CD4-positive, alpha-beta T cell (primary cell): ENCODE measurements around the gene HIPK2. TPM values are rescaled to one million over a fixed set of nuclear protein-coding genes. Genes with fewer than 3 reads are reported as not detected.
A peak's percentile ranks its signal among the peaks of the same experiment; 100 is the strongest.

ENCODE experiments used
- ATAC-seq: fragments of 200-7000 bp; cut with Tn5 transposase; one replicate; pipeline ENCODE4 v1.10.0; 2022; ENCODE audit warnings: mild to moderate bottlenecking; ENCODE audit not compliant: poor library complexity
- CTCF ChIA-PET: fragments of 350-600 bp; sonication (Branson Sonifier 250); formaldehyde crosslinking; loops from one replicate; lab custom pipeline; 2021; ENCODE audit warnings: antibody characterized with exemption, inconsistent platforms; lab: Charles Lee
- POLR2A ChIA-PET: fragments of 350-600 bp; sonication (Branson Sonifier 250); formaldehyde crosslinking; loops from one replicate; lab custom pipeline; 2021; ENCODE audit warnings: antibody characterized with exemption, inconsistent platforms; lab: Charles Lee
- DNase-seq, 14 experiments: peaks; one replicate each; pipeline ENCODE4 v3.0.0-alpha.2; 2013 to 2020; ENCODE audit warnings: mixed read lengths in 2 of 14
- H3K27ac ChIP-seq, 2 donors: one replicate each; pipeline versions ENCODE4 v1.5.1 to v1.7.0; 2013; ENCODE audit warnings: low read length in 2 of 2, low read depth in 1 of 2, mild to moderate bottlenecking in 1 of 2
- H3K27me3 ChIP-seq, 2 experiments: 1 replicate in 1 of 2; 2 replicates in 1 of 2; pipeline versions ENCODE4 v1.6.1 to v1.7.0; 2013; ENCODE audit warnings: low read length in 2 of 2, control low read depth in 1 of 2, mild to moderate bottlenecking in 1 of 2, moderate library complexity in 1 of 2; ENCODE audit not compliant: insufficient read depth in 2 of 2, control insufficient read depth in 1 of 2
- H3K36me3 ChIP-seq: one replicate; pipeline ENCODE4 v1.6.1; 2013; ENCODE audit warnings: low read length, control low read depth; ENCODE audit not compliant: insufficient read depth
- H3K4me1 ChIP-seq: one replicate; pipeline ENCODE4 v1.6.1; 2013; ENCODE audit warnings: low read length, control low read depth; ENCODE audit not compliant: insufficient read depth
- H3K4me3 ChIP-seq: one replicate; pipeline ENCODE4 v1.5.1; 2013; ENCODE audit warnings: mild to moderate bottlenecking, low read length, moderate library complexity
- H3K9me3 ChIP-seq, 2 experiments: 1 replicate in 1 of 2; 2 replicates in 1 of 2; pipeline versions ENCODE4 v1.6.1 to v1.7.0; 2013; ENCODE audit warnings: low read length in 2 of 2, mild to moderate bottlenecking in 2 of 2, control low read depth in 1 of 2, moderate library complexity in 1 of 2; ENCODE audit not compliant: control insufficient read depth in 1 of 2, insufficient read depth in 1 of 2
- H3K27ac Mint-ChIP-seq: one replicate; pipeline ENCODE4 v1.8.0; 2020; ENCODE audit warnings: mixed read lengths
- H3K27me3 Mint-ChIP-seq: one replicate; pipeline ENCODE4 v1.8.0; 2021; ENCODE audit warnings: mixed read lengths
- H3K36me3 Mint-ChIP-seq: one replicate; pipeline ENCODE4 v1.8.0; 2021; ENCODE audit warnings: low read depth, mixed read lengths
- H3K4me1 Mint-ChIP-seq: one replicate; pipeline ENCODE4 v1.8.0; 2021; ENCODE audit warnings: low read depth, mixed read lengths
- H3K4me3 Mint-ChIP-seq: one replicate; pipeline ENCODE4 v1.8.0; 2020; ENCODE audit warnings: mild to moderate bottlenecking, mixed read lengths
- H3K9me3 Mint-ChIP-seq: one replicate; pipeline ENCODE4 v1.8.0; 2020; ENCODE audit warnings: mixed read lengths
- intact Hi-C, 2 experiments: fragments of 100-400 bp; cut with DNase I in 1 of 2; cut with micrococcal nuclease in 1 of 2; formaldehyde crosslinking; loops; one replicate each; pipeline versions ENCODE4 v1.15.1 to v1.9.0; 2023 to 2025; cut with DNase I, micrococcal nuclease
- total RNA-seq, 174 experiments: library from RNA in 2 of 174; stranded (reverse) in 2 of 174; gene quantifications; one replicate each; pipeline ENCODE4 v1.2.3 and lab custom pipeline; 2021 to 2026
- TF ChIP-seq, protein P1 (sequence below): fragments of 200-600 bp; IDR thresholded peaks from one replicate; pipeline ENCODE4 v1.8.0; 2022; ENCODE audit warnings: antibody characterized with exemption, mild to moderate bottlenecking

HIPK2 gene
- total RNA-seq, 2 experiments from 2014 or later: 36.5 to 37.0 TPM

- no peaks in the 10 kb centered on the region for H3K9me3 Mint-ChIP-seq
- CTCF ChIA-PET: no interaction called here
- ATAC-seq: no peak
- H3K4me1 Mint-ChIP-seq: peaks cover 85% of the 10 kb centered on the region
- no peaks in the 10 kb centered on the region for H3K9me3 ChIP-seq
- H3K27ac ChIP-seq: no peak overlapping the region
- H3K27me3 Mint-ChIP-seq: no peaks in the 10 kb centered on the region
- no peak for DNase-seq
- H3K4me3 Mint-ChIP-seq: no peak overlapping the region
- H3K27ac Mint-ChIP-seq: no peak overlapping the region
- peaks cover 23% of the 10 kb centered on the region for H3K36me3 Mint-ChIP-seq
- H3K27me3 ChIP-seq: no peaks in the 10 kb centered on the region
- no peak overlapping the region for H3K4me3 ChIP-seq
- no peaks in the 10 kb centered on the region for H3K36me3 ChIP-seq
- TF ChIP-seq, protein P1, sequence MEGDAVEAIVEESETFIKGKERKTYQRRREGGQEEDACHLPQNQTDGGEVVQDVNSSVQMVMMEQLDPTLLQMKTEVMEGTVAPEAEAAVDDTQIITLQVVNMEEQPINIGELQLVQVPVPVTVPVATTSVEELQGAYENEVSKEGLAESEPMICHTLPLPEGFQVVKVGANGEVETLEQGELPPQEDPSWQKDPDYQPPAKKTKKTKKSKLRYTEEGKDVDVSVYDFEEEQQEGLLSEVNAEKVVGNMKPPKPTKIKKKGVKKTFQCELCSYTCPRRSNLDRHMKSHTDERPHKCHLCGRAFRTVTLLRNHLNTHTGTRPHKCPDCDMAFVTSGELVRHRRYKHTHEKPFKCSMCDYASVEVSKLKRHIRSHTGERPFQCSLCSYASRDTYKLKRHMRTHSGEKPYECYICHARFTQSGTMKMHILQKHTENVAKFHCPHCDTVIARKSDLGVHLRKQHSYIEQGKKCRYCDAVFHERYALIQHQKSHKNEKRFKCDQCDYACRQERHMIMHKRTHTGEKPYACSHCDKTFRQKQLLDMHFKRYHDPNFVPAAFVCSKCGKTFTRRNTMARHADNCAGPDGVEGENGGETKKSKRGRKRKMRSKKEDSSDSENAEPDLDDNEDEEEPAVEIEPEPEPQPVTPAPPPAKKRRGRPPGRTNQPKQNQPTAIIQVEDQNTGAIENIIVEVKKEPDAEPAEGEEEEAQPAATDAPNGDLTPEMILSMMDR: no peak
- POLR2A ChIA-PET: no interaction called here
- peaks cover 12% of the 10 kb centered on the region for H3K4me1 ChIP-seq
- intact Hi-C loops: no loop called here
These were observed 19.8 kb downstream of the HIPK2 start for GRCh38 chr7:139757968-139758367.

- DNase-seq (no peak), ATAC-seq (no peak)
- Mint-ChIP-seq H3K9me3 (no peaks in the 10 kb centered on the region), H3K36me3 (peaks cover 12% of the 10 kb centered on the region), H3K4me1 (peaks cover 90% of the 10 kb centered on the region), H3K27ac (no peak overlapping the region), H3K4me3 (no peak overlapping the region), H3K27me3 (no peaks in the 10 kb centered on the region)
- H3K4me1 ChIP-seq: peaks cover 25% of the 10 kb centered on the region
- intact Hi-C loops: no loop called here
- ChIA-PET POLR2A (interaction anchor here (0.7 kb wide), 1 partner anchor 13 kb away, joined by 3 read pairs; no protein-coding TSS in a partner anchor), CTCF (interaction anchor here (1.9 kb wide), 1 partner anchor 14 kb away, joined by 5 read pairs; no protein-coding TSS in a partner anchor)
- TF ChIP-seq, protein P1: no peak
- no peaks in the 10 kb centered on the region for H3K36me3 ChIP-seq
- H3K27ac ChIP-seq: no peak overlapping the region
- H3K27me3 ChIP-seq: no peaks in the 10 kb centered on the region
- H3K4me3 ChIP-seq: no peak overlapping the region
- H3K9me3 ChIP-seq: no peaks in the 10 kb centered on the region
These were observed 24.1 kb downstream of the HIPK2 start for GRCh38 chr7:139753693-139754111.

DNA sequence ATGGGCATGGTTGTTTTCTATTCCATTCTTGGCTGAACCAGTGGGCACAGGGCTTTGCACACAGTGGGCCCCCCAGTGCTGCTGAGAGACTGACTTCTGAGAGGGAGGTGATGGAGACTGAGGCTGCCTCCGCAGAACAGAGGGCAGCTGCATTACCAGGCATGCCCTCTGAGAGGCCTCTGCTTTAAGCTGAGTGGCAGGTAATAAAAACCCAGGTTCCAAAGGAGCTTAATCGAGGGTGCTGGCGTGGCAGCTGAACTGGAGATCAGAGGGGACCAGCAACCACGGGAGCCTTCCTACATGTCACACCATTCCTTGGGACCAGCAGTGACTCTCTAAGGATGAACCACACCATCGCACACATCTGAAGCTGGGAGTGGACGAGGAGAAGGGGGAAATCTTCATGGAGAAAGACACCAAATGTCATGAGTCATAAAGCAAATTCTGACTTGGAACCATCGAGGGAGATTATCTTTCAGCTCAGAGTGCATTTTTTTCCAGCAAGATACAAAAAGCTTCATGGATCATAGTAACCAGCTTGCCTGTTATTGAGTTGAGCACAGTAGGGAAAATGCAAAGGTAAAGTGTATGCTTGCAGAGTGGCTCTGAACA lies 24.6 kb downstream of the HIPK2 start:
- H3K9me3 ChIP-seq: no peaks in the 10 kb centered on the region
- CTCF ChIA-PET: interaction anchor here (1.9 kb wide), 1 partner anchor 15 kb away, joined by 5 read pairs; no protein-coding TSS in a partner anchor
- no peak for DNase-seq
- peak; percentile 54 for ATAC-seq
- intact Hi-C loops: no loop called here
- peaks cover 30% of the 10 kb centered on the region for H3K4me1 ChIP-seq
- no peaks in the 10 kb centered on the region for H3K9me3 Mint-ChIP-seq
- POLR2A ChIA-PET: interaction anchor here (0.7 kb wide), 1 partner anchor 13 kb away, joined by 3 read pairs; no protein-coding TSS in a partner anchor
- H3K4me1 Mint-ChIP-seq: peaks cover 91% of the 10 kb centered on the region
- no peaks in the 10 kb centered on the region for H3K36me3 ChIP-seq
- no peak overlapping the region for H3K27ac Mint-ChIP-seq
- H3K36me3 Mint-ChIP-seq: peaks cover 12% of the 10 kb centered on the region
- TF ChIP-seq, protein P1: no peak
- H3K4me3 ChIP-seq: no peak overlapping the region
- H3K4me3 Mint-ChIP-seq: no peak overlapping the region
- H3K27ac ChIP-seq: no peak overlapping the region
- H3K27me3 Mint-ChIP-seq: no peaks in the 10 kb centered on the region
- no peaks in the 10 kb centered on the region for H3K27me3 ChIP-seq
